HepG2 (cell line): Measurements from ENCODE around the gene SH3BP2. TPM values are rescaled to one million over a fixed set of nuclear protein-coding genes. Genes with fewer than 3 reads are reported as not detected.

ENCODE experiments used
- ARHGAP35 ChIP-seq: sonication (generic); formaldehyde crosslinking; IDR thresholded peaks from 2 replicates; pipeline ENCODE4 v1.9.0; 2022; ENCODE audit warnings: mild to moderate bottlenecking, inconsistent platforms, moderate library complexity, missing genetic modification reagents, borderline replicate concordance
- ATF2 ChIP-seq: sonication (generic); formaldehyde crosslinking; IDR thresholded peaks from 2 replicates; pipeline ENCODE4 v1.4.0; 2020; ENCODE audit warnings: missing genetic modification reagents
- CAMTA2 ChIP-seq: sonication (generic); formaldehyde crosslinking; IDR thresholded peaks from 2 replicates; pipeline ENCODE4 v1.4.0; 2020; ENCODE audit warnings: mild to moderate bottlenecking, missing genetic modification reagents, borderline replicate concordance
- CBX1 ChIP-seq: IDR thresholded peaks from one replicate; pipeline ENCODE4 v1.6.1; 2016; ENCODE audit warnings: antibody characterized with exemption, low read depth
- CREM ChIP-seq, 2 experiments: sonication (generic) in 1 of 2; formaldehyde crosslinking in 1 of 2; IDR thresholded peaks; 2 replicates each; pipeline versions ENCODE4 v1.4.0 to v1.6.1; 2016 to 2020; ENCODE audit warnings: antibody characterized with exemption in 1 of 2, mild to moderate bottlenecking in 1 of 2, missing genetic modification reagents in 1 of 2
- DNMT1 ChIP-seq: sonication (generic); formaldehyde crosslinking; IDR thresholded peaks from 2 replicates; pipeline ENCODE4 v1.5.1; 2020; ENCODE audit warnings: mild to moderate bottlenecking, missing genetic modification reagents
- GPBP1L1 ChIP-seq: sonication (generic); formaldehyde crosslinking; IDR thresholded peaks from 2 replicates; pipeline ENCODE4 v1.5.0; 2020; ENCODE audit warnings: mild to moderate bottlenecking, missing genetic modification reagents
- HOXA9 ChIP-seq: sonication (generic); formaldehyde crosslinking; IDR thresholded peaks from 2 replicates; pipeline ENCODE4 v1.8.1; 2022; ENCODE audit warnings: missing genetic modification reagents, mild to moderate bottlenecking, moderate library complexity, borderline replicate concordance
- MED1 ChIP-seq: sonication (generic); formaldehyde crosslinking; IDR thresholded peaks from 2 replicates; pipeline ENCODE4 v1.4.0; 2020; ENCODE audit warnings: missing genetic modification reagents
- NR2F6 ChIP-seq, 2 experiments: IDR thresholded peaks; 2 replicates each; pipeline ENCODE4 v1.6.1; 2016; ENCODE audit warnings: antibody characterized with exemption in 1 of 2, mild to moderate bottlenecking in 1 of 2
- SUZ12 ChIP-seq: fragments of 150-350 bp; IDR thresholded peaks from 2 replicates; pipeline ENCODE4 v1.6.1; 2014; ENCODE audit warnings: low read depth, low read length
- U2AF1 ChIP-seq: fragments of 200-400 bp; formaldehyde crosslinking; optimal IDR thresholded peaks from 2 replicates; pipeline ENCODE3; 2017; ENCODE audit warnings: mild to moderate bottlenecking, low read depth, low read length
- U2AF2 ChIP-seq: fragments of 200-400 bp; formaldehyde crosslinking; IDR thresholded peaks from 2 replicates; pipeline ENCODE4 v1.6.1; 2017; ENCODE audit warnings: low read depth, mild to moderate bottlenecking, low read length
- ZBTB38 ChIP-seq: sonication (generic); formaldehyde crosslinking; IDR thresholded peaks from 2 replicates; pipeline ENCODE4 v1.5.1; 2020; ENCODE audit warnings: mild to moderate bottlenecking, missing genetic modification reagents
- ZBTB7A ChIP-seq: sonication (generic); formaldehyde crosslinking; IDR thresholded peaks from 2 replicates; pipeline ENCODE4 v1.8.0; 2022; ENCODE audit warnings: mild to moderate bottlenecking, missing genetic modification reagents
- ZKSCAN1 ChIP-seq: fragments of 150-350 bp; IDR thresholded peaks from 2 replicates; pipeline ENCODE4 v1.6.1; 2014; ENCODE audit warnings: low read length
- ZNF20 ChIP-seq: sonication (generic); formaldehyde crosslinking; IDR thresholded peaks from 2 replicates; pipeline ENCODE4 v1.4.0; 2020; ENCODE audit warnings: mild to moderate bottlenecking, moderate library complexity, missing genetic modification reagents
- ZNF275 ChIP-seq: sonication (generic); formaldehyde crosslinking; IDR thresholded peaks from 2 replicates; pipeline ENCODE4 v1.8.0; 2022; ENCODE audit warnings: missing genetic modification reagents, mild to moderate bottlenecking, inconsistent platforms, borderline replicate concordance
- ZNF687 ChIP-seq: sonication (generic); formaldehyde crosslinking; IDR thresholded peaks from 2 replicates; pipeline ENCODE4 v1.5.1; 2020; ENCODE audit warnings: mild to moderate bottlenecking, missing genetic modification reagents, moderate library complexity
- ZSCAN30 ChIP-seq: sonication (generic); formaldehyde crosslinking; IDR thresholded peaks from 2 replicates; pipeline ENCODE4 v1.5.0; 2020; ENCODE audit warnings: mild to moderate bottlenecking, missing genetic modification reagents
- polyA plus RNA-seq, 8 experiments: library from polyadenylated mRNA; depleted of rRNA in 3 of 8; stranded (reverse) in 7 of 8; unstranded in 1 of 8; fragments of >200 nt; fragmentation: Illumina TruSeq in 4 of 8; extraction: Trizol in 4 of 8; gene quantifications; 2 replicates each; pipeline versions ENCODE4 v1.2.1 to v1.2.3, GENCODE V29; 2011 to 2016; ENCODE audit warnings: low read depth in 4 of 8, missing spikeins in 1 of 8, mixed read lengths in 1 of 8; ENCODE audit not compliant: insufficient read depth in 1 of 8
- total RNA-seq, 5 experiments: library from RNA; depleted of rRNA; stranded (reverse); fragments of >200 nt; fragmentation: Illumina TruSeq; extraction: Trizol; gene quantifications; 2 replicates each; pipeline ENCODE4 v1.2.3, GENCODE V29; 2016; ENCODE audit warnings: low read depth in 1 of 5

SH3BP2 gene
- total and polyA plus RNA-seq, 2 of the 13 experiments (the other 11 are each of a cell fraction or from before 2014, with no cell fraction given) = 16.9 to 34.5 TPM

- TF ChIP-seq ZNF687 (peak; percentile 85), ZBTB38 (CRISPR knock-in tag) (peak; percentile 77), HOXA9 (peak; percentile 86; the same call in 1 of the 2 replicates), ZNF275 (0 out of 2 replicates have a peak, but pooled peaks have one; percentile 39), SUZ12 (no peak), ZSCAN30 (CRISPR knock-in tag) (no peak), NR2F6 (IDR thresholded peaks at IDR 0.05) (no peak), NR2F6 (CRISPR knock-in tag; IDR thresholded peaks at IDR 0.05) (0 out of 2 replicates have a peak, but pooled peaks have one; percentile 31), ZKSCAN1 (0 out of 2 replicates have a peak, but pooled peaks have one; percentile 50), CBX1 (no peak), MED1 (no peak), ATF2 (CRISPR knock-in tag) (peak; percentile 67; the same call in 1 of the 2 replicates), U2AF2 (no peak), DNMT1 (CRISPR knock-in tag) (peak; percentile 27; the same call in 1 of the 2 replicates), ZBTB7A (peak; percentile 72; the same call in 1 of the 2 replicates), GPBP1L1 (no peak), CAMTA2 (CRISPR knock-in tag) (no peak), CREM (IDR thresholded peaks at IDR 0.05) (no peak), CREM (CRISPR knock-in tag; IDR thresholded peaks at IDR 0.05) (no peak), U2AF1 (no peak), ARHGAP35 (CRISPR knock-in tag) (0 out of 2 replicates have a peak, but pooled peaks have one; percentile 32), ZNF20 (CRISPR knock-in tag) (0 out of 2 replicates have a peak, but pooled peaks have one; percentile 46)
Observed at GRCh38 chr4:2792711-2793585, at the start of gene SH3BP2 (continued).
